Stimulated activated CD4-positive, alpha-beta T cell treated with anti-CD3 and anti-CD28 coated beads, TNF-alpha, amount 100 ng/mL, for 48 hours (primary cell): ENCODE results near the gene CFAP97.
"Not testable (repeated sequence)": the region's sequence is repeated elsewhere in the genome, so short reads cannot be mapped to it uniquely, and the experiment has no call there.

ENCODE experiments used
- DNase-seq, 3 donors: peaks; one replicate each; pipeline ENCODE4 v3.0.0-alpha.2; 2020; ENCODE audit warnings: low read depth in 3 of 3

Gene CFAP97

GRCh38 chr4:185222598-185222997 is 18.8 kb upstream of the CFAP97 start:
- no peak for DNase-seq

- no peak for DNase-seq
Observed at GRCh38 chr4:185221912-185222311, 18.1 kb upstream of the CFAP97 start.

DNA sequence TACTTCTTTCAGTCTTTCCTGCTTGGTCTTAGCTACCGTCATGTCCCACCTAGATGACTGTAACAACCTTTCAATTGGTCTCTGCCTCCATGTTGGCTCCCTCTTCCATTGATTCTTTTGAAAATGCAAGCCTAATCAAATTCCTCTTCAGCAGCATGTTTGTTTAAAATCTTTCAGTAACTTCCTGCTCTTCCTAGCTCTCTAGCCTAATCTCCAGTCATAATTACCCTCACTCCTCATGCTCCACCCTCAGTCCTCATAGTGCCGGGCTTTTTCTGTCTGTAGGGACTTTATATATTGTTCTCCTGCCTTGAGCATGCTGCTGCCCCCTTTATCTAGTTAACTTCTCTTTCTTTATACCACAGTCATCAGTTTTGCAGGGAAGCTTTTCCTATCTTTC is 17.7 kb upstream of the CFAP97 start:
- DNase-seq, result no peak

DNA sequence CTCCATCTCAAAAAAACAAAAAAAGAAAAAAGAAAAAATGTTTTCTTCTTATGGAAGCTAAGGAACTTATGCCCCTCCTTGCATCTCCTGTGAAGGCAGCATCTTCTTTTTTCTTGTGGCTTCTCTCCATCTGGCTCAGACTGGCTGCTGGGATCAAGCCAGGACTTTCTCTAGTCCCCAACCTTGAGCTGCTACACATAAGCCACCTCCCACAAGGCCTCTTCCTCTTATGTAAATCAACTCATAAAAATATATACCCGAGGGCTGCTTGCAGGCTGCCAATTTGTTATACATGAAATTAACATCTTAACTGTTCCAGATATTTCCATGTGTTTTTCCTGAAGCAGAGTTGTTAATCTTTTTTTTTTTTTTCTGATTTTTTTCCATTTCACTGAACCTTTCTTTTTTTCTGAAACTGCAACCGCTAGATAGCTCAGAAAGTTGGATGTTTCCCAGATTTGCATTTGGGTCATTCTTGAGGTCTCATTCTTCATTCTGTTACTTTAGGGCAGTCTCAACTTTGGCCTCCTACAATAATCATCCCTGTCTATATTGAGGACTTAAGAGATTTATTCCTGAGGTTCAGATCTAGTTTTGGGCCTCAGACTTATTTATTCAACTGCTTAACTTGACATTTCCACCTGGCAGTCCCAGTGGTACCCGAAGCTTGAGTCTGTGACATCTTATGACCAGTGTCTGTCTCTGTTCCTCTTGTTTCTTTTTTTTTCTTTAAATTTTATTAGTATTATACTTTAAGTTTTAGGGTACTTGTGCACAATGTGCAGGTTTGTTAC is 15.9 kb upstream of the CFAP97 start:
- DNase-seq, result no peak

GRCh38 chr4:185218312-185218711 is 14.5 kb upstream of the CFAP97 start:
- DNase-seq, result no peak

DNA sequence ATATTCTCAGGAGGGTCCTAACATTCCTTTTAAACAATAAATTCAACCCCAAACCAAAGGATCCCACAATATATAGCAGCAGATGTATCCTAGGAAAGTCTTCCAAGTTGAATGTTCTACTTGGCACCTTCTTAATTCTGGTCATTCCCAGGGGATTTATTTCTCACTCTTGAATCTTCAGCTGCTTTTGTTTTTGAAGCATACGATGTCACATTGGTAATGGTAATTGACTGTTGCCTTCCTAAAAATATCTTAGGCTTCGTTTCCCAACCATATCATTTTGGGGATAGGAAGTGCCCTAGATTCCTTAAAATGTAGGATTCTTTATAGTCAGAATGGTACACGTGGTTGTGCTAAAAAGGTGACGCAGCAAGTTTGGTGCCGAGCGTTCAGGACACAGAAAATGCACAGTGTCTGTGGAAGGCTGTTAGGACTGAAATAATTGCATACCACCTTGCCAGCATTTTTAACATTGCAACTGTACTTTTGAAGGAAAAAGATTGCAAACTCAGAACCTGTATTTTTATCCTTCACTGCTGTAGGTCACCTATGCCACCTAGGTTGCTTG is 13.7 kb upstream of the CFAP97 start:
- no peak for DNase-seq

DNA sequence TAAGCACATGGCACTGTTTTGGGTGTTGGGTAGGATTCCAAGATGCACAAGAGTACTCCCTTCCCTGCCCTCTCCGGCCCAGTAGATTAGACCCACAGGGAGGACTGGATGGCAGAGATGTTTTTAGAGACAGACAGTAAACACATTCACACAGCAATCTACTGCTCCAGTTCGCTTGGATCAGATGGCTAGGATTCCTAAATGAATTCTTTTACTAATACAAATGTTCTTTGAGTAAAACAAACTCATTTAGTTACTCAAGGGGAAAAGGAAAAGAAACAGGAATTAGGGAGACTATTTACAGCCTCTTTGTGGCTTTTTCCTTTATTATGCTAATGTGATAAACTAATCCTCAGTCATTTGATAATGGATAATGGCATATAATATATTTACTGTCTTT is 11.5 kb upstream of the CFAP97 start:
- no peak for DNase-seq

DNA sequence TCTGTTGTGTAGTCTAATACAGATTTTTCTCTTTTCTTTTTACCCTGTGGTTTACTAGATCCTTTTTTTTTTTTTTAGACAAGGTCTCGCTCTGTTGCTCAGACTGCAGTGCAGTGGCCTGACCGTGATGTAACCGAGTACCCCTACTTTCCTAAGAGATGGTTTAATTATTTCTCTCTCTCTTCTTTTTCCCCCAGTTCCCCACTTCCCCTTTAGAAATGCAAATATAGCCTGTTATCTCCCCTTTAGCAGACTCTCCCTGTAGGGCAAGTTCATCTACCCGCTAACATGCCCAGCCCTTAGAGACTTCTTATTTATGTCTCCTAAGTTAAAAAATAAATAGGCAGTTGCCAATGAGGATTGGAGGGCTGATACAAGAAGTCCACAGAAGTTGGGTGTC is 10.1 kb upstream of the CFAP97 start:
- no peak for DNase-seq

DNA sequence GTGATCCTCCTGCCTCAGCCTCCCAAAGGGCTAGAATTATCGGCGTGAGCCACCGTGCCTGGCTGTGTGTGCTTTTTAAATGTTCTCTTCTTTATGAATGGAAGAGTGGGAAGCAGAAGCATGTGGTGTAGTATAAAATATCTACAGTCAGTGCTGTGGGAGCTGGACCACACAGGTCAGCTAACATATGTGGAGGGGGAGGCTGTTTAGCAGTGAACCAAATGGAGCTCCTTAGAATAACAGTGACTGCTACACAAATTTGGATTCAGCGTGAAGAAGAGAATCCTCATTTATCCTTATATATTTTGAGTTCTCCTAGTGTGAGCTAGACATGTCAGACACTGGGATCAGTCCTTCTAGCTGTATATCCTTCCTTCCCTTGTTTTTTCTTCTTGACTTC is 8.8 kb upstream of the CFAP97 start:
- DNase-seq, result no peak

- no peak for DNase-seq
Observed at GRCh38 chr4:185211641-185212040, 7.8 kb upstream of the CFAP97 start.

- no peak for DNase-seq
Observed at GRCh38 chr4:185211035-185211434, 7.2 kb upstream of the CFAP97 start.

DNA sequence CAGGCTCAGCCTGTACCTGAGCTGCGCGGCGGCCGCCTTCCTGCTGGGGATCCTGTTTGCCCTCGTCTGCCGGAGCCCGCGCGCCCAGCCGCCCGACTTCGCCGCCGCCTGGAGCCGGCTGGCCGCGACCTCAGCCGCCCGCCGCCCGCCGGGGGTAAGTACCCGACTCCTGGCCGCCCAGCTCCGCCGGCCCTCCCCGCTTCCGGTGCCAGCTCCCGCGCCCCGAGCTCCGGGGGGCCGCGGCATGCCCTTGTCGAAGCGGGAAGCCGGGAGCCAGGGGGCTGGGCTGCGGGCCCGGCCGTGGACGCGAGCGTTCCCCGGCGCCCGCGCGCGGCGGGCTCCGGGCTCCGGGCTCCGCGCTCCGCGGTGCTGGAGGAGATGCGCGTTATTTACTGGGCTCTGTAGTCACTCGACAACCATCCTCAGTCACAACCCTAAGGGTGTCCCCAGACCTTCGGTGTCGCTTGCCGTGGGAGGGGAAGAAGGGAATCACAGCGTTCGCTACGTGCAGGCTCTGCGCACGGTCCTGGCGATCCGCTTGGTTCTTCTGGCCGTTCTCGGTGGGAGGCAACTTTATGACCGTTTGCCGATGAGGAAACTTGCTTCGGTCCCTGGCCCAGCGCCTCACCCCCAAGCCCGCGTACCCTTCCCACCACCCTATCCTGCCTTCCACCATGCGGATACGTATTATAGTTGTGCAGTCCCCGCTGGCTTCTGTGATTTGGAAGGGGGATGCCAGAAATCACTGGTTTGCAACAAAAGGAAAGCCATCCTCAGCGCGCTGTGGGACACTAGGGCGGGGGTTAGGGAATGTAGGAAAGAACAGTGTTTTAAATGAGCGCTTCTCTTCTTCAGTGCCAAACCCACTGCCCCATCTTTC is 6.5 kb upstream of the CFAP97 start:
- DNase-seq, result peak in 1 of 3 donors; percentile 40

DNA sequence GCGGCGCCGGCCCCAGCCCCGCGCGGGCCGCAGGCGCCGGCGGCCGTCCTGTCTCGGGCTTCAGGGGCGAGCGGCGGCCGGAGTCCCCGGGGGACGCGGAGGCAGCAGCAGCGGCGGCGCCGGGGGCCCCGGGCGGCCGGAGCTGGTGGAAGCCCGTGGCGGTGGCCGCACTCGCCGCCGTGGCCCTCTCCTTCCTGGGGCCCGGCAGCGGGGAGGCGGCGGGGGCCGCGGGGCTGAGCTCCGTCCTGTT is 6.0 kb upstream of the CFAP97 start:
- DNase-seq, result not testable (repeated sequence)

- DNase-seq, result peak; percentile 67 to 82 (median 78)
Observed at GRCh38 chr4:185209031-185209851, 5.4 kb upstream of the CFAP97 start, which contains the start of gene SNX25. Gene SNX25 (plus strand): TSS chr4:185209598. CDS start chr4:185209827, 229 bp downstream.

- no peak for DNase-seq
Observed at GRCh38 chr4:185207466-185207865, 3.7 kb upstream of the CFAP97 start.

- no peak for DNase-seq
Observed at GRCh38 chr4:185205697-185206342, 2.0 kb upstream of the CFAP97 start.

GRCh38 chr4:185205073-185205472 is 1.3 kb upstream of the CFAP97 start:
- not testable (repeated sequence) for DNase-seq

- DNase-seq, result no peak
Observed at GRCh38 chr4:185204238-185204910, 574 bp upstream of the CFAP97 start.

- no peak for DNase-seq
Observed at GRCh38 chr4:185202984-185203485, 765 bp downstream of the CFAP97 start.
